ENCODE data around the gene SLC36A2.
"Not testable (repeated sequence)": the region's sequence is repeated elsewhere in the genome, so short reads cannot be mapped to it uniquely, and the experiment has no call there.

Gene SLC36A2

DNA sequence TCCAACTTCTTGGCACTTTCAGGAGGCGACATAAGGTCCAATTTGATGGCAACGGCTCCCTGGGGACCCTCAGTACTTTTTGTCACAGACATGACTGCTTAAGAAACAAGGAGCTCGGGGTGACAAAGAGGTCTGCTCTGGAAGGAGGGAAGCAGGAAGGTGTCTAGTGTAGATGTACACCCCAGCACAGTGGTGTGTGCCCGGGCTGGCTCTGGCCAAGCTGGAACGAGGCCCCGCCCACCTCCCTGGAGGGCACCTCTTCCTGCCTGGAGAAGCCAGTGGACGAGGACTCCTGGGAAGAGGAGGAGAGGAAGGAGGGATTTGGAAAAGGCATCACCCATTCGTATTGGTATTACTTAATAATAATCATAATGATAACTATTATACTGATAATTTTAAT is at the start of gene SLC36A2:
TSS of gene SLC36A2 (minus strand) at position 191 of the 400 bp plus-strand sequence. CDS start at position 92, 99 bp downstream.
- H3K27me3 Mint-ChIP-seq = peaks cover 17% of the 10 kb centered on the region
- DNase-seq = no peak
- no peak within 1 kb of the TSS for H3K27ac Mint-ChIP-seq

DNA sequence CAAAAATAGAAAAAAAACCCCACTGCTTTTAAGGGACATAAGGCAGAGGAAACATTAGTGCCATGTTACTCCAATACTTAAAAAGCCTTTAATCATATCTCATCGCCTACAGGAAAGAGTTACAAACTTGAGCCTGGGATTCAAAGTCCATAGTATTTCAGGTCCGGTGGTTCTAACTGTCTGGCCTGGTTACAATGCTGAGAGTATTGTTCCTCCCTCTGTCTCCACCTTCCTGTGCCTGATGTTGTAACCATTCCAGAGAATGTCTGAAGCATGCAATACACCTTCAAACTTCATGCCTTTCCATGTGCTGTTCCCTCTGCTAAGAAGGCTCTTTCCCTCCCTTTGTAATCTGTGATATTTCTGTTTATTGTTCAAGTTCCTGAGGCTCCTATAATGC is 41.6 kb upstream of the SLC36A2 start:
- Mint-ChIP-seq H3K36me3 (ENCODE audit: low read depth) (no peaks in the 10 kb centered on the region), H3K9me3 (no peaks in the 10 kb centered on the region), H3K4me3 (no peak overlapping the region), H3K27me3 (peaks cover 16% of the 10 kb centered on the region), H3K4me1 (no peaks in the 10 kb centered on the region), H3K27ac (no peak overlapping the region)
- DNase-seq = no peak
- ATAC-seq = no peak

More for the DNA sequence above, at the start of gene SLC36A2:
- Mint-ChIP-seq H3K9me3 (no peaks in the 10 kb centered on the region), H3K4me1 (no peaks in the 10 kb centered on the region), H3K36me3 (ENCODE audit: low read depth) (no peaks in the 10 kb centered on the region), H3K4me3 (no peak within 1 kb of the TSS)
- no peak for ATAC-seq

DNA sequence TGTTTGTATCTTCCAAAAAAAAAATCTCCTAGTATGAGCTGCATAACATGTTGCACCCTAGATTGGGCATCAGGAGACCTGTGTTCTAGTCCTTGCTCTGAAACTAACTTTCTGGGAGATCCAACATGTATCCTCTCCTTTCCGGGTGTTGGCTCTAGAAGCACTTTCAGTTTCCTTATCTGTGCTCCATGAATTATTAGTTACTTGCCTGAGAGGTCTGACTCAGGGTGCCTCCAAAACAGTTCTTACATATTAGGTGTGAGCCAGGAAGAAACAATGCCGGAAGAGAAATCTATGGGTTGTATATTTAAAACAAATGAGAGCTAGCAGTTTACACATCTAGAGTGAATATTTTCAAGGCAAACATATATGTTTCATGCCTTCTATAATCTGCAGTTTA is 36.7 kb upstream of the SLC36A2 start:
- Mint-ChIP-seq H3K27me3 (peaks cover 9% of the 10 kb centered on the region), H3K27ac (no peak overlapping the region), H3K4me1 (no peaks in the 10 kb centered on the region), H3K9me3 (no peaks in the 10 kb centered on the region), H3K36me3 (ENCODE audit: low read depth) (no peaks in the 10 kb centered on the region), H3K4me3 (no peak overlapping the region)
- DNase-seq = no peak
- no peak for ATAC-seq

GRCh38 chr5:151383011-151383410 is 35.7 kb upstream of the SLC36A2 start:
- H3K27ac Mint-ChIP-seq = no peak overlapping the region
- DNase-seq (no peak), ATAC-seq (no peak)
- H3K4me3 Mint-ChIP-seq = no peak overlapping the region
- no peaks in the 10 kb centered on the region for H3K9me3 Mint-ChIP-seq
- peaks cover 7% of the 10 kb centered on the region for H3K27me3 Mint-ChIP-seq
- H3K36me3 Mint-ChIP-seq (ENCODE audit: low read depth) = no peaks in the 10 kb centered on the region
- H3K4me1 Mint-ChIP-seq = no peaks in the 10 kb centered on the region

DNA sequence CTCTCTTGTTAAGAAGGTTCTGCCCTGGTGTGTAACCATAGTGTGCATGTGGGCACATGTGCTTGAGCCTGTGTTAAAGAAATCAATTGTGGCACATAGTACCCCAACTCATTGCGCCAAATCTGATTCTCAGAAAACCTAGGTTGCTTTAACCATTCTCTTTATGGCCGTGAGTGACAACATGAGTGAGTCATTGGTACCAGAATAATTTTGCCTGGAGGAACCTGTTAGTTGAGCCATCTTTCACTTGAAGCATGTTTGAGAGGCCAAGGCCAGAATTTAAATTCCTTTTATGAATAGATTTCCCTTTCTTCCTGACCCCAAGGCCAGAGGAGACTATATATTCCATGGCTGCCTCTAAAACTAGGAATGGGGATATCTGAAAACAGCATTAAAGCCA is 35.2 kb upstream of the SLC36A2 start:
- H3K27ac Mint-ChIP-seq = no peak overlapping the region
- H3K36me3 Mint-ChIP-seq (ENCODE audit: low read depth) = no peaks in the 10 kb centered on the region
- no peak overlapping the region for H3K4me3 Mint-ChIP-seq
- H3K27me3 Mint-ChIP-seq = peaks cover 7% of the 10 kb centered on the region
- H3K4me1 Mint-ChIP-seq = no peaks in the 10 kb centered on the region
- ATAC-seq (no peak), DNase-seq (no peak)
- no peaks in the 10 kb centered on the region for H3K9me3 Mint-ChIP-seq

- Mint-ChIP-seq H3K27me3 (peaks cover 7% of the 10 kb centered on the region), H3K9me3 (no peaks in the 10 kb centered on the region), H3K4me1 (no peaks in the 10 kb centered on the region), H3K36me3 (ENCODE audit: low read depth) (no peaks in the 10 kb centered on the region), H3K27ac (no peak overlapping the region), H3K4me3 (no peak overlapping the region)
- no peak for DNase-seq
- no peak for ATAC-seq
Measured at GRCh38 chr5:151381899-151382298, 34.5 kb upstream of the SLC36A2 start.

- no peak for DNase-seq
- no peak for ATAC-seq
- peaks cover 7% of the 10 kb centered on the region for H3K27me3 Mint-ChIP-seq
- H3K27ac Mint-ChIP-seq = no peak overlapping the region
- H3K36me3 Mint-ChIP-seq (ENCODE audit: low read depth) = no peaks in the 10 kb centered on the region
- no peak overlapping the region for H3K4me3 Mint-ChIP-seq
- no peaks in the 10 kb centered on the region for H3K9me3 Mint-ChIP-seq
- no peaks in the 10 kb centered on the region for H3K4me1 Mint-ChIP-seq
Measured at GRCh38 chr5:151378616-151379015, 31.3 kb upstream of the SLC36A2 start.

- Mint-ChIP-seq H3K36me3 (ENCODE audit: low read depth) (no peaks in the 10 kb centered on the region), H3K4me1 (no peaks in the 10 kb centered on the region), H3K9me3 (no peaks in the 10 kb centered on the region), H3K27ac (no peak overlapping the region), H3K27me3 (no peaks in the 10 kb centered on the region), H3K4me3 (no peak overlapping the region)
- DNase-seq (no peak), ATAC-seq (no peak)
Measured at GRCh38 chr5:151374539-151374938, 27.2 kb upstream of the SLC36A2 start.

- peaks cover 46% of the 10 kb centered on the region for H3K9me3 Mint-ChIP-seq
- ATAC-seq; DNase-seq; H3K36me3 Mint-ChIP-seq (ENCODE audit: low read depth); H3K27ac Mint-ChIP-seq; H3K4me1 Mint-ChIP-seq; H3K4me3 Mint-ChIP-seq: not testable (repeated sequence)
- H3K27me3 Mint-ChIP-seq = peaks cover 13% of the 10 kb centered on the region
Measured at GRCh38 chr5:151367038-151367437, 19.7 kb upstream of the SLC36A2 start.

- ATAC-seq = no peak
- Mint-ChIP-seq H3K27ac (no peak overlapping the region), H3K4me1 (no peaks in the 10 kb centered on the region), H3K27me3 (peaks cover 17% of the 10 kb centered on the region), H3K36me3 (ENCODE audit: low read depth) (no peaks in the 10 kb centered on the region), H3K9me3 (peaks cover 54% of the 10 kb centered on the region), H3K4me3 (no peak overlapping the region)
- DNase-seq = no peak
Measured at GRCh38 chr5:151363673-151364072, 16.3 kb upstream of the SLC36A2 start.

DNA sequence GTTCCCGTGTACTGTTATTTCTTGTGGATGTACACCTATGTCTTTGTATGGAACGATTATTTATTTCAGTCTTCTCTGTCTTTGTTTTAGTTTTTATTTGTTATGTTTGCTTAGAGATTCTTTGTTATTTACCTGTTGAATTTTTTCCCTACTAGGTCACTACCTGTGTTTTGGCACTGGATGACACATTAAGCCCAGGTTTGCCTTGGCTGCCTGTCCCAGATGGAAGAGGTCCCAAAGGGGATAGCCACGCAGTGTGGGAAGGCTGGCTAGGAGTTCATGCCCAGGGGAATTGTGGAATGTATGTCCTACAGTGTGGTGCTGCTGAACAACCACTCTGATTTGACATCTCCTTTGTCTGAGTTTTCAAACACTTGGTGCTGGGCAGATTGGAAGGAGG is 15.6 kb upstream of the SLC36A2 start:
- no peaks in the 10 kb centered on the region for H3K4me1 Mint-ChIP-seq
- DNase-seq = no peak
- H3K27ac Mint-ChIP-seq = no peak overlapping the region
- peaks cover 17% of the 10 kb centered on the region for H3K27me3 Mint-ChIP-seq
- H3K4me3 Mint-ChIP-seq = no peak overlapping the region
- peaks cover 48% of the 10 kb centered on the region for H3K9me3 Mint-ChIP-seq
- ATAC-seq = no peak
- H3K36me3 Mint-ChIP-seq (ENCODE audit: low read depth) = no peaks in the 10 kb centered on the region

DNA sequence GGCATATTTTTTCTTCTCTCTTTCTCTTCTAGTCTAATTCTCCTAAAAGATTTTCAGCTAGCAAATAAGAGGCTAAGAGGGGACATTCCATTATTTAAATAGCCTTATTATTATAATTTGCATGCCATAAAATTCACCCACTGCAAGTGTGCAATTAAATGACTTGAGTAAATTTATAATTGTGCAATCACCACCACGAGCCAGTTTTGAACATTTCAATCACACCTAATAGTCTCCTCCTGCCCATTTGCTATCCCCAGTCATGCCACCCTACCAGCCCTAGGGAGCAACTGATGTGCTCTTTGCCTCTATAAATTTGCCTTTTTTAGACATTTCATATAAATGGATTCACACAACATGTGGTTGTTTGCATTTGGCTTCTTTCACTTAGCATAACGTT is 12.0 kb upstream of the SLC36A2 start:
- Mint-ChIP-seq H3K36me3 (ENCODE audit: low read depth) (no peaks in the 10 kb centered on the region), H3K27me3 (peaks cover 12% of the 10 kb centered on the region), H3K4me3 (no peak overlapping the region), H3K4me1 (no peaks in the 10 kb centered on the region), H3K27ac (no peak overlapping the region), H3K9me3 (peaks cover 29% of the 10 kb centered on the region)
- DNase-seq = no peak
- ATAC-seq = no peak

- Mint-ChIP-seq H3K27ac (no peak overlapping the region), H3K4me3 (no peak overlapping the region), H3K4me1 (no peaks in the 10 kb centered on the region), H3K9me3 (peaks cover 19% of the 10 kb centered on the region), H3K36me3 (ENCODE audit: low read depth) (no peaks in the 10 kb centered on the region), H3K27me3 (peaks cover 8% of the 10 kb centered on the region)
- ATAC-seq (no peak), DNase-seq (no peak)
Measured at GRCh38 chr5:151357792-151358191, 10.4 kb upstream of the SLC36A2 start.

DNA sequence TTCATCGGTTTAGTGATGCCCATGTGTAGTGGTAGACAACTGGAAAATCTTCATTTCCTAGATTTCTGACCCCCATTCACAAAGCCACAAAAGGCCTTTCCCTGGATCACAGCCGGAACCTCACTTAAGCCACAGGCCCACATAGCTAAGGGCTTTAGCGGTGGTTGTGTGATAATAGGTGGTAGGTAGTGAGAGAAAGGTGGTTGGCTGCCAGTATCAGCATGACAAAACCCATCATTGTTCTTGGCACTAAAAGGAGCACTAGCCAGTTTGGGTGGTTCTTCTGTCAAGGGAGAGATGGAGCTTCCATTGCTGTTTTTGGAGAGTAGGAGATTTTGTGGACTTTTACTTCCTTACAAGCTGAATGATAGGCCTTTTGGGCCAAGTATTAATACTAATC is 9.7 kb upstream of the SLC36A2 start:
- Mint-ChIP-seq H3K27ac (no peak overlapping the region), H3K4me3 (no peak overlapping the region), H3K36me3 (ENCODE audit: low read depth) (no peaks in the 10 kb centered on the region), H3K9me3 (peaks cover 14% of the 10 kb centered on the region), H3K27me3 (peaks cover 7% of the 10 kb centered on the region), H3K4me1 (no peaks in the 10 kb centered on the region)
- DNase-seq = no peak
- ATAC-seq = no peak

DNA sequence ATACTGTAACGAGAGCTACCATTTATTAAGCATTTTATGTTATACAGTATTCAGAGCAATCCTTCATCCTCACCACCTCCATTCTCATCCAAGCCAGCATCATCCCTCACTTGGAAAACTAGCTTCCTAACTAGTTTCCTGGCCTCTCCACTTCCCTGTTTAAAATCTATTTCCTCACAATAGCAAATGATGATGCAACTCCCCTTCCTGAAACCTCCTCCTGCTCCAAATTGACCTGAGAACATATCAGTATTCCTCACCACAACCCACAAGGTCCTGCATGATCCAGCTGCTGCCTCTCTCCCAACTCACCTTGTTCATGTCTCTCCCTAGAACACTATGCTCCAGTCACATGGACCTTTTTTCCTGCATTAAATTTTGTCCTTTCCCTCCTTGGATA is 4.3 kb upstream of the SLC36A2 start:
- H3K27ac Mint-ChIP-seq = no peak overlapping the region
- no peak for ATAC-seq
- DNase-seq = no peak
- peaks cover 10% of the 10 kb centered on the region for H3K27me3 Mint-ChIP-seq
- no peaks in the 10 kb centered on the region for H3K4me1 Mint-ChIP-seq
- no peaks in the 10 kb centered on the region for H3K36me3 Mint-ChIP-seq (ENCODE audit: low read depth)
- no peak overlapping the region for H3K4me3 Mint-ChIP-seq
- no peaks in the 10 kb centered on the region for H3K9me3 Mint-ChIP-seq

- Mint-ChIP-seq H3K36me3 (ENCODE audit: low read depth) (no peaks in the 10 kb centered on the region), H3K27me3 (peaks cover 16% of the 10 kb centered on the region), H3K4me3 (no peak overlapping the region), H3K4me1 (no peaks in the 10 kb centered on the region), H3K27ac (no peak overlapping the region), H3K9me3 (no peaks in the 10 kb centered on the region)
- ATAC-seq (no peak), DNase-seq (no peak)
Measured at GRCh38 chr5:151348789-151349188, 1.4 kb upstream of the SLC36A2 start.
